Pancreas (tissue), 10 donors: ENCODE results near the gene ABRACL. TPM values are rescaled to one million over a fixed set of nuclear protein-coding genes. Genes with fewer than 3 reads are reported as not detected.

Experiments
- ATAC-seq, 4 donors: fragments of 200-7000 bp; cut with Tn5 transposase; one replicate each; pipeline versions ENCODE4 v1.8.0 to v1.9.1; 2020; ENCODE audit warnings: mild to moderate bottlenecking in 4 of 4, moderate library complexity in 4 of 4
- DNase-seq, 6 donors: peaks; one replicate each; pipeline ENCODE4 v3.0.0-alpha.2; 2020
- FAIRE-seq: peaks from 2 replicates; lab custom pipeline; 2012; peaks lifted over from hg19 to GRCh38; lab: Jason Lieb, UNC
- H3K27ac ChIP-seq, 4 donors: fragments of 200-600 bp; sonication (generic); 1 replicate in 3 of 4; 2 replicates in 1 of 4; pipeline versions ENCODE4 v1.5.0 to v1.8.0; 2020
- H3K27me3 ChIP-seq, 4 donors: fragments of 200-600 bp; one replicate each; pipeline ENCODE4 v1.8.0; 2021
- H3K36me3 ChIP-seq, 3 donors: fragments of 200-600 bp; sonication (generic) in 1 of 3; one replicate each; pipeline versions ENCODE4 v1.5.0 to v1.8.0; 2020 to 2021
- H3K4me1 ChIP-seq, 3 donors: fragments of 200-600 bp; one replicate each; pipeline ENCODE4 v1.8.0; 2021
- H3K4me3 ChIP-seq, 4 donors: fragments of 200-600 bp; sonication (generic) in 2 of 4; one replicate each; pipeline versions ENCODE4 v1.5.0 to v1.8.0; 2020 to 2021
- H3K9me3 ChIP-seq, 4 donors: fragments of 200-600 bp; one replicate each; pipeline ENCODE4 v1.8.0; 2021
- WGBS, 2 donors: extraction: QIAGEN DNeasy Blood & Tissue Kit; methylation state at CpG; one replicate each; pipeline ENCODE4 v1.1.7; 2013; 5-methylcytosine and 5-hydroxymethylcytosine counted together
- intact Hi-C, 3 donors: fragments of 100-400 bp; cut with DNase I; formaldehyde crosslinking; loops; one replicate each; pipeline versions ENCODE4 v1.11.1 to v1.14.2; 2022
- polyA plus RNA-seq, 2 donors: library from polyadenylated mRNA; stranded (reverse); fragments of 200-250 nt; gene quantifications; one replicate each; pipeline ENCODE4 v1.2.3, GENCODE V29; 2013
- total RNA-seq, 6 donors: library from RNA; stranded (reverse); fragmentation: NEBNext Ultra II Directional in 4 of 6; extraction: Animal tissue kit (Norgen Biotek cat#: 25700) in 4 of 6; gene quantifications; one replicate each; pipeline versions ENCODE4 v1.2.1 to v1.2.4, GENCODE V29; 2021 to 2023
- TF ChIP-seq, protein P1 (sequence below), 4 donors: fragments of 200-600 bp; sonication (generic) in 3 of 4; IDR thresholded peaks; one replicate each; pipeline versions ENCODE4 v1.5.0 to v1.8.0; 2021; ENCODE audit warnings: antibody characterized with exemption in 4 of 4
- donor health status: healthy with polysubstance abuse.
- donor health status: DM: no; HTN: no; CAD: no; lungs with moderate emphysema.
- donor health status: DM: no; HTN: no; CAD: no.
- donor health status: control.
- donor health status: control.
- donor health status: Bipolar disorder and iron deficiency.
- donor health status: DM: yes; HTN: yes; CAD: no.
- donor health status: DM: no; HTN: no; CAD: no.
- donor health status: DM: no; HTN: no; CAD: no.
- donor health status: DM: yes; HTN: yes; CAD: no.

The ABRACL gene
- total and polyA plus RNA-seq, 8 donors = 3.8 to 19.2 (median 8.2) TPM

GRCh38 chr6:139091826-139092225, 63.3 kb downstream of the ABRACL start:
- no peak overlapping the region for H3K27ac ChIP-seq
- no peaks in the 10 kb centered on the region for H3K27me3 ChIP-seq
- TF ChIP-seq, protein P1, sequence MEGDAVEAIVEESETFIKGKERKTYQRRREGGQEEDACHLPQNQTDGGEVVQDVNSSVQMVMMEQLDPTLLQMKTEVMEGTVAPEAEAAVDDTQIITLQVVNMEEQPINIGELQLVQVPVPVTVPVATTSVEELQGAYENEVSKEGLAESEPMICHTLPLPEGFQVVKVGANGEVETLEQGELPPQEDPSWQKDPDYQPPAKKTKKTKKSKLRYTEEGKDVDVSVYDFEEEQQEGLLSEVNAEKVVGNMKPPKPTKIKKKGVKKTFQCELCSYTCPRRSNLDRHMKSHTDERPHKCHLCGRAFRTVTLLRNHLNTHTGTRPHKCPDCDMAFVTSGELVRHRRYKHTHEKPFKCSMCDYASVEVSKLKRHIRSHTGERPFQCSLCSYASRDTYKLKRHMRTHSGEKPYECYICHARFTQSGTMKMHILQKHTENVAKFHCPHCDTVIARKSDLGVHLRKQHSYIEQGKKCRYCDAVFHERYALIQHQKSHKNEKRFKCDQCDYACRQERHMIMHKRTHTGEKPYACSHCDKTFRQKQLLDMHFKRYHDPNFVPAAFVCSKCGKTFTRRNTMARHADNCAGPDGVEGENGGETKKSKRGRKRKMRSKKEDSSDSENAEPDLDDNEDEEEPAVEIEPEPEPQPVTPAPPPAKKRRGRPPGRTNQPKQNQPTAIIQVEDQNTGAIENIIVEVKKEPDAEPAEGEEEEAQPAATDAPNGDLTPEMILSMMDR (IDR thresholded peaks at IDR 0.05) = no peak
- H3K9me3 ChIP-seq = no peaks in the 10 kb centered on the region
- H3K4me3 ChIP-seq = no peak overlapping the region
- no peaks in the 10 kb centered on the region for H3K4me1 ChIP-seq
- no peak for FAIRE-seq
- no peak for ATAC-seq
- DNase-seq = no peak
- WGBS, 2 donors = 95 to 97% methylated on average over 1 of the region's 1 CpG
- intact Hi-C loops = no loop called here
- H3K36me3 ChIP-seq = no peaks in the 10 kb centered on the region

Other genes starting within 250 kb of the ABRACL start
- under 1 TPM in 2 of 6 donors, not detected in 4; 0.03 TPM for gene ECT2L, start 232.7 kb upstream of the ABRACL start, total RNA-seq
- gene ECT2L, start 232.7 kb upstream of the ABRACL start, polyA plus RNA-seq = under 1 TPM in 1 of 2 donors, not detected in 1; 0.05 TPM
- gene REPS1, start 40.5 kb upstream of the ABRACL start, total RNA-seq = 10 to 100 TPM; 16.1 to 24.0 (median 19.0) TPM
- gene REPS1, start 40.5 kb upstream of the ABRACL start, polyA plus RNA-seq = 10 to 100 TPM; 14.1 to 26.2 TPM
- 10 to 100 TPM in 2 of 6 donors, 1 to 10 TPM in 4; 6.6 to 16.3 (median 7.6) TPM for gene HECA, start 106.3 kb downstream of the ABRACL start, total RNA-seq
- gene HECA, start 106.3 kb downstream of the ABRACL start, polyA plus RNA-seq = 1 to 10 TPM; 3.2 to 4.3 TPM